OCI-M1 (cell line): ENCODE measurements around the gene TRIM46.
"Not testable (repeated sequence)": the region's sequence is repeated elsewhere in the genome, so short reads cannot be mapped to it uniquely, and the experiment has no call there.

Source experiments
- DNase-seq: peaks from one replicate; lab custom pipeline; 2025; lab: John Stamatoyannopoulos, UW

TRIM46 gene

DNA sequence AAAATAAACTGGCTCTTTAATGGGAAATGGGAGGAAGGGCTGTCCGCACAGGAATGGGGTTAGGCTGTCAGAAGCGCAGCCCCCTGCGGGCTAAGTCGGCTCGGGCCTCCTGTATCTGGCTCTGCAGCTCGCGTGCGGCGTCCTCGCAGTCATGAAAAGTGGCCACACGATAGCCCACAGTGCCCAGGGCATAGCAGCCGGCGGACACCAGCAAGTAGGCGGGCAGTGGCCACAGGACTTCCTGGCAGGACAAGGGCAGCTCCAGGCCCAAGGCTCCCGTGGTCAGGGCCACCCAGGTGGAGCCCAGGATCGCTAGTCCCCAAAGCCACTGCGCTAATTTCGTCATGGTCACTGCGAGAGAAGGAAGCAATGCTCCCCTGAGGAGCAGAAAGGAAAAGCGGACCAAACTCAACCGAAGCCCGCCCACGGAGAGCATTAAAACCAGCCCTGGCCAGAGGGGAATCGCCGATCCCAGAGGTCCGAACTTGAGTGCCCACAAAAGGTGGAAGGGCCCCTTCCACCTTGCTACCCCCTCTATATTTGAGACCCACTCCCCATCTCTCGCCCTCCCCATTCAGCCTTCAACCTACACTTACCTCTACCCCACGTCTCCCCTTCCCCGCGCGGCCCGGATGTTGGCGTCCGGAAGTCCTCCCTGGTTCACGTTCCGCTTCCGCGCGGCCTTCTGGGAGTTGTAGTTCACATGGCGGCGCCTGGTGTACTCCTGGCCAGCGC is 33.6 kb upstream of the TRIM46 start, which contains the start of gene DPM3:
DPM3 (minus strand) TSS at position 637 of the 735 bp plus-strand sequence; CDS start at position 346, 291 bp downstream.
- peak; percentile 93 for DNase-seq

DNA sequence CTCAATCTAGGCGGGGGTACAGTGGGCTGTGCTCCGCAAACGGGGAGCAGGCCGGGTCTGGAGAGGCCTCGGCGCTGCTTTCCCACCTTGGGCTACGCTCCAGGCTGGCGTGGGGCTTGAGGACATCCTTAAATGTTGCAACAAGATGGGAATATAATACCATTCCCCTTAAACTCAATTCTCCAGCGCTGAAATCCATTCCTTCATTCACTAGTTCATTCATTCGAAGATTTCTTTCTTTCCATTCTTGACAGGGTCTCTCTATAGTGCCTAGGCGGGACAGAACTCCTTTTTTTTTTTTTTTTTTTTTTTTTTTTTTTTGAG is 33.1 kb upstream of the TRIM46 start:
- DNase-seq: no peak

DNA sequence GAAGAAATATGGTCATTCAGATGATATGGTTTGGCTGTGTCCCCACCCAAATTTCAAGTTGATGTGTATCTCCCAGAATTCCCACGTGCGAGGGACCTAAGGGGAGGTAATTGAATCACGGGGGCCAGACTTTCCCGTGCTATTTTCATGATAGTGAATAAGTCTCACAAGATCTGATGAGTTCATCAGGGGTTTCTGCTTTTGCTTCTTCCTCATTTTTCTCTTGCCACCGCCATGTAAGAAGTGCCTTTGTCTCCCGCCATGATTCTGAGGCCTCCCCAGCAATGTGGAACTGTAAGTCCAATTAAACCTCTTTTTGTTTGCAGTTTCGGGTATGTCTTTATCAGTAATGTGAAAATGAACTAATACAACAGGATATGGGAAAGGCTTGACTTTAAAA is 31.9 kb upstream of the TRIM46 start:
- peak; percentile 32 for DNase-seq

DNA sequence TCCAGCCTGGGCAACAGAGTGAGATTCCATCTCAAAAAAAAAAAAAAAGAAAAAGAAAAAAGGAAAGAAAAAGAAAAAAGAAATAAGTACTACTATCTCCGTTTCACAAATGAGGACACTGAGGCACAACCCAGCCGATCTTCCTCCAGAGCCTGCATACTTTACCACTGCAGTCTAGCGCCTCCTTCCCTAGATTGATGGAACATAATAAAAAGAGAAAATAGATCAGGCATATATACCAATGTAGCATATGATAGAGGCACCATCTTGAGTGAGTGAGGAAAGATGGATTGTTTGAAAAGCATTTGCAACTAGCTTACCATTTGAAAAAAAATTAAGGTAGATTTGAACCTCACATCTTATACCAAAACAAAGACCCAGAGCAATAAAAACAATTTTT is 28.2 kb upstream of the TRIM46 start:
- DNase-seq: no peak

DNA sequence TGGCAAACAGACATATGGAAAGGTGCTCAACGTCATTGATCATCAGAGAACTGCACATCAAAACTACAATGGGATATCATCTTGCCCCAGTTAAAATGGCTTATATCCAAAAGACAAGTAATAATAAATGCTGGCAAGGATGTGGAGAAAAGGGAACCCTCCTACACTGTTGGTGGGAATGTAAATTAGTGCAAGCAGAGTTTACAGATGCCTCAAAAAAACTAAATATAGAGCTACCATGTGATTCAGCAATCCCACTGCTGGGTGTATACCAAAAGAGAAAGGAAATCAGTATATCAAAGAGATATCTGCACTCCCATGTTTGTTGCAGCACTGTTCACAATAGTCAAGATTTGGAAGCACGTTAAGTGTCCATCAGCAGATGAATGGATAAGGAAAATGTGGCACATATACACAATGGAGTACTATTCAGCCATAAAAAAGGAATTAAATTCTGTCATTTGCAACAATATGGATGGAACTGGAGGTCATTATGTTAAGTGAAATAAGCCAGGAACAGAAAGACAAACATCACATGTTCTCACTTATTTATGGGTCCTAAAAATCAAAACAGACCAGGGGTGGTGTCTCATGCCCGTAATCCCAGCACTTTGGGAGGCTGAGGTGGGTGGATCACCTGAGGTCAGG is 17.5 kb upstream of the TRIM46 start:
- DNase-seq: not testable (repeated sequence)

DNA sequence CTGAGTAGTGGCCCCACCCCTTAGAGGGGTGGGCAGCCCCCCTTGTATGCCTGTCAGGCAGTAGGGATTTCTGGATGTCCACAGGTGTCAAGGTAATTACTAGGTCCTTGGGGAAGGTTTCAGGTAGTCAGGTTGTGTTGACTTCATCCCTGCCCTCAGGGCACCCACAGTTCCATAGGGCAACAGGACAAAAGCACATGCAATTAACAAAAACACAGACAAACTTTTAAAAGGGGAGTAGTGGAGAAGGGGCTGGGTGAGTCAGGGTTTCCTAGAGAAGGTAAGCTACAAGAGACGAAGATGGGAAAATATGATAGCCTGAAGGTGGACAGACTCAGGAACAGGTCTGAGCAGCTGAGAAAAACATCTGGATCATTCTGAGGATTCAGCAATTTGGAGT is 14.7 kb upstream of the TRIM46 start:
- no peak for DNase-seq

DNA sequence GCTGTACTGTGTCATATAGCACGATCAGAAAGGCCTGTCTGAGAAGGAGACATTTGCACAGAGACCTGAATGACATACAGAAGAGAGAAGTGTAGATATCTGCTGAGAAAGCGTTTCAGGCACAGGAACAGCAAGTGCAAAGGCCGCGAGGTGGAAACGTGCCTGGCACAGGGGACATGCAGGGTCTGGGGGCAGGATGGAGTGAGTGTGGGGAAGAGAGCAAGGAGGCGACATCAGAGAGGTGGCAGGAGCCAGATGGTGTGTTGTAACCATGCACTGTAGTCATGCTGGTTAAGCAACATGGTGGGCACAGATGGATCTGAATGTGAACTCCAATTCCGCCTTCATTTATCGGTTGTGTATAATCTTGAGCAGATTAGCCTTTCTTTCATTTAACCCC is 13.5 kb upstream of the TRIM46 start:
- no peak for DNase-seq

DNA sequence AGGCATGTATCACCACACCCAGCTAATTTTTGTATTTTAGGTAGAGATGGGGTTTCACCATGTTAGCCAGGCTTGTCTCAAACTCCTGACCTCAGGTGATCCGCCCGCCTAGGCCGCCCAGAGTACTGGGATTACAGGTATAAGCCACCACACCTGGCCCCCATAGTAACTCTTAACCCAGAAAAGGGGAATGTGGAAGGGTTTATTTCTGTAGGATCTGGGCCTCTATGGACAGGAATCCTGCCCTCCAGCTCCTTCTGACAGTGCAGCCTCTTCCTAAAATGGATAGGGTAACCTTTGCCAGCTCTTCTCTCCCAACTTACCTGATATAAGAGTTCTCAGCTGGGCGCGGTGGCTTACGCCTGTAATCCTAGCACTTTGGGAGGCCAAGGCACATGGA is 11.0 kb upstream of the TRIM46 start:
- DNase-seq: not testable (repeated sequence)

DNA sequence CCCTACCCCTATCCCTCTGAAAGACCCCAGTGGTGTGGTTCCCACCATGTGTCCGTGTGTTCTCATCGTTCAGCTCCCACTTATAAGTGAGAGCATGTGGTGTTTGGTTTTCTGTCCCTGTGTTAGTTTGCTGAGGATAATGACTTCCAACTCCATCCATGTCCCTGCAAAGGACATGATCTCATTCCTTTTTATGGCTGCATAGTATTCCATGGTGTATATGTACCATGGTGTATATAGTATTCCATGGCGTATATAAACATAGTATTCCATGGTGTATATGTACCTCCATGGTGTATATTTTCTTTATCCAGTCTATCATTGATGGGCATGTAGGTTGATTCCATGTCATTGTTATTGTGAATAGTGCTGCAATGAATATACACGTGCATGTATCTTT is 9.9 kb upstream of the TRIM46 start:
- DNase-seq: not testable (repeated sequence)

DNA sequence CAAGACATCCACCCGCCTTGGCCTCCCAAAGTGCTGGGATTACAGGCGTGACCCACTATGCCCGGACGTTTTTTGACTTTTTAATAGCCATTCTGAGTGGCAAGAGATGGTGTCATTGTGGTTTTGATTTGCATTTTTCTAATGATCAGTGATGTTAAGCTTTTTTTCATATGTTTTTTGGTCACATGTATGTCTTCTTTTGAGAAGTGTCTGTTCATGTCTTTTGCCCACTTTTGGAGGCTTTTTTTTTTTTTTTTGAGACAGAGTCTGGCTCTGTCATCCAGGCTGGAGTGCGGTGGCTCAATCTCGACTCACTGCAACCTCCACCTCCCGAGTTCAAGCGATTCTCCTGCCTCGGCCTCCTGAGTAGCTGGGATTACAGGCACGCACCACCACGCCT is 9.0 kb upstream of the TRIM46 start:
- DNase-seq: not testable (repeated sequence)

DNA sequence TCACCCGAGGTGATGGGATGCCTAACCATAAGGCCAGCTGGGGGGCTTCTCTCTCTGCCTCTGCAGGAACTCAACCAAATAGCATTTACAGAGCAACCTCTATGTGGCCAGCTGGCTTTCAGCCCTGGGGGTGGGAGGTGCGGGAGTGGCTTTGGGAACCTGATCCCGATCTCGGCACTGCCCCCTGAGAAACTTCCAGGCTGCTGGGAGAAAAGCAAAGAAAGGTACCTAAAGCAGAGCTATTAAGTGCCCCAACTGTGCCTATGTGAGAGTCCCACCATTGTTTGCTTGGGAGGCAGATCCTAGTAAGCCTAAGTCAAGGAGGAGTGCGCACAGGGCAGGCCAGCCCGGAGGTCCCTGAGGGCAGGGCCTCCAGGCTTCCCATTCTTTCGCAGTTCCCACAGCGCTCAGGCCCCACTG is 7.6 kb upstream of the TRIM46 start:
- DNase-seq: no peak

DNA sequence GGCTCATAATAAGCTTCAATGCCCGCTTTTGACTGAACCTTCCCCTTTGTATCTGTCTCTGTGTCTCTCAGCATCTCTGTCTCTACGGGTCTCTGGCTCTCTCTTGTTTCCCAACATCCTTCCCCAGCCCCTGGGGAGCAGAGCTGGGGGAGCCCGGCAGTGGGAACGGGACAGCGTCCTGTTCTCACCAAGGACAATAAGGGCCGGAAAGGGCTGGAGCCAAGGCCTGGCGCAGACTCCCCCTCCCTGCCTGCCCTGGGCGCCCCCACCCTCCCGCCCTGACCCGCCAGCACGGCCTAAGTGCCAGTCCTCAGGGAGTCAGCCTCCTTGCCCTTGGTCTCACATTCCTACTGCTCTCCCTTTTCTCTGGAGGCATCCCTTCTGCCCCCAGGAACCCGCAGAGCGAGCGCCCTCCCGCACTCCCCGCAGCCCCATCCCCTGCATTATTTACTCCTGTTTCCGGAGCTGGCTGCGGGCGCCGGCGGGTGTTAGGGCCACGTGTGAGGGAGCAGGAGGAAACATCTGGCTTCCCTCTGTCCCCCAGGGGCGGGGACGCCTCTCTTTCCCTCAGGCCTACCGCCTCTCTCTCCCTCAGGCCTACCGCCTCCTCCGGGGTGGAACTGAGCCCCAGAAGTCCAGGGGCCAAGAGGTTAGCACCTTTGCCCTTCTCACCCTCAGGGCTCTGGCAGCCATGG is 7.0 kb upstream of the TRIM46 start:
- no peak for DNase-seq

DNA sequence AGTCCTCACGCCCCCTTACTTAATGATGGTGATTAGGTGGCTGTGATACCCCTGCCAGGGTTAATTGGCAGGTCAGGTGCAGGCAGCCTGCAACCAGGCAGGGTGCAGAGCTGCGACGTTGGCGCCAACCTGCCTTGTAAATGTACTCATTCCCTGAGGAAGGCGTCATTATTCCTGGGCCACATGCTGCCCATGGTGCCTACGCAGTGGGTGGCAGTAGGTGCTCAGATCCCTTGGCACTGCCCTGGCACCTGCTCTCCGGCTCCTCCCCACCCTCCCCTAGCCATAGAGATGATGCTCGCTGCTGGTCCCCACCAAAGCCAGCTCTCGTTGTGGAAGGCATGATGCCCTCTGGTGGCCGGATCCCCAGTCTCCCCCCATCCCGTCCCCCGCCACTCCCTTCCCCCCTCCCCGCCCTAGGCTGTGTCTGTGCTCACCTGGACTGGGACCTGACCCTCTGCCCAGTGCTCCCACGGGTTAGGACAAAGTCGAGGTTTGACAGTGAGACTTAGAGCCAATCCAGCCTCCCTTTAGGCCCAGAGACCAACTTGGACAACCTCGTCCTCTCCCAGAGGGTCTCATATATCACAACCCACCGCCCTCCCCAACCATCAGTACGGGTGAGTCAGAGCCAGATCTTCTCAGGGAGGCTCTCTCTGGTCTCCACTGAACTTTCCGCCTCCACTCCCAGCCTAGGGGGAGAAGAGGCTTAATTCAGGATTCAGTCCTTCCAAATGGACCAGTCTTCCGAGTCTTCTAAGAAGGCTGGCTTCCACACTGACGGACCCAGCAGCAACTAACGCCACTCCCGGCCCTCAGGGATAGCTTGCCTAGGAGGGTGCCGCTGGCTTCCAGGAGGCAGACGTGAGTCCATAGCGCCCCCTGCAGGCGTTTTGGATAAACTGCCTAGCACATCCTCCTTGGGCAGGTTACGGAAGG is 6.2 kb upstream of the TRIM46 start:
- DNase-seq: peak; percentile 95

DNA sequence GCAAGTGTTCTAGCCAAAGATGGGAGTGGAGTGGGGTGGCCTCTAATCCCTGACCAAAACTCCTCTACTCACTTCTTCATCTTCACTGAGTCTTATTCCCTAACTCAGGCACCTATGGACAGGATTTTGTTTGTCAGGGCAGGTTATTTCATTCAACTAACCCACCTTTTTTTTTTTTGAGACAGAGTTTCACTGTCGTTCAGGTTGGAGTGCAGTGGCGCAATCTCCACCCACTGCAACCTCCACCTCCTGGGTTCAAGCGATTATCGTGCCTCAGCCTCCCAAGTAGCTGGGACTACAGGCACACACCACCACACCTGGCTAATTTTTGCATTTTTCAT is 5.6 kb upstream of the TRIM46 start:
- not testable (repeated sequence) for DNase-seq

DNA sequence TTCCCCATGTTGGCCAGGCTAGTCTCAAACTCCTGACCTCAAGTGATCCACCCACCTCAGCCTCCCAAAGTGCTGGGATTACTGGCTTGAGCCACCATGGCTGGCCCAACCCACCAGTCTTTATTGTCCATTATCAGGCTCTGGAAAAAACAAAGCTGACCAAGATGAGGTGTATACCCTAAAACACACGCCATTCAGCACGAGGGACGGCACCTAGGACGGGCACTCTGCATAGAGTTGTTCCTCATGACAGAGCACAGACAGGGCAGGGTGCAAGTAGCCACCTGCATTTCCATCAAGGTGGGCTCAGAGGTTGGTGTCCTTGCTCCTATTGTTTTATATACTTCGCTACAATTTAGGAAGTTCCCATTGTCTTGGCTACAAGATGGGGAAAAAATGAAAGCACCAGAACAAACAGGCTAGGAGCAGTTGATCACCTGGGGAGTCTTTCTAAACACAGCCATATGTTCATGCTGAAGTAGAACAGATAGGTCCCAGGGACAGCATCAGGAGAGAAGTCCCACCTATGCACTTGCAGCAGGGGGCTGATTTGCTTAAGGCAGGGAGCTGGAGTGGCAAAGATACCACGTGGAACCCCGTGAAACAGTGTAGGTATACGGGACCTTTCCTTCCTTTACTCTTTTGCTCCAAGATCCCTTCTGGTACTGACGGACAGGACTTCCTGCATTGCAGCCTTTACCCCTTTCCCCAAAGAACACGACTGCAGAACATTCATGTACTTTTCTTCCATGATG is 5.0 kb upstream of the TRIM46 start:
- no peak for DNase-seq

DNA sequence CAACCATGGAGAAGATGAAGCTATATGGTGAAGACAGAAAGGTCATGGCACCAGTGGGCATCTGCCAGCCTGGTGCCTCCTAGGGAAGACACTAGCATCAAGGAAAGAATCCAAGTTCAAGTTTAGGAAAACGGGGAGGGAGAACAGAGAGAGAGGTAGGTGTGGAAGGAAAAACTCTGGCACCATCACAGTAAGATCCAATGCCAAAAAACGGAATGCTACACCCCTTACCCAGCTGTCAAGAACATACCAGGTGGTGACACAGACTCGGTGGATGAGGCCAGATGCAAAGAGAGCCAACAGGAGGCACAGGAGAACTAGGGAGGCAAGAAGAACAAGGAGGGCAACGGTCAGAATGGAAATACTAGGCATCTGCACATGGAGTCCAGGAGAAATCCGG is 4.1 kb upstream of the TRIM46 start:
- no peak for DNase-seq

DNA sequence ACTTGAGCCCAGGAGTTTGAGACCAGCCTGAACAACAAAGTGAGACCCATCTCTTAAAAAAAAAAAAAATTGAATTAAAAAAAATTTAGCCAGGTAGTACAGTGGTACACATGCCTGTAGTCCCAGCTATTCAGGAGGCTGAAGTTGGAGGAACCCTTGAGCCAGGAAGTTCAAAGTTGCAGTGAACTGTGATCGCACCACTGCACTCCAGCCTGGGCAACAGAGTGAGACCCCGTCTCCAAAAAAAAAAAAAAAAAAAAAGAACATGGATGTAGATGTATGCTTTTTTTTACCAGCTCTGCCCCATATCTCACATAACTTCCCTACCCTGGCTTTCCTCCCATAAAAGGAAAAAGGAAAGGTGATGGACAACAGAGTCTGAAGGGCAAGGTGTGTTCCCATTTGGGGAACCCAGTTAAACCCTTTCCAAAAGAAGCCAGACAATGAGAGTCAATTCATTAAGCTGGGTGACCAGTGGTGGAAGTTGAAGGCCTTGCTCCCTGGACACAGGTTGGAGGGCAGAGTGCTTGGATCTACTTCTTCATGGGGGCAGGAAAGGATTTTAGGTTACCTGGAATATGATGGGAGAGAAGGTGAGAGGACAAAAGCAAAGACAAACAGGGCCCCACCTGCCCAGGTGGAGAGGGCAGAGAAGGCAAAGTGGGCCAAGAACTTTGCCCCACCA is 3.4 kb upstream of the TRIM46 start:
- DNase-seq: no peak

DNA sequence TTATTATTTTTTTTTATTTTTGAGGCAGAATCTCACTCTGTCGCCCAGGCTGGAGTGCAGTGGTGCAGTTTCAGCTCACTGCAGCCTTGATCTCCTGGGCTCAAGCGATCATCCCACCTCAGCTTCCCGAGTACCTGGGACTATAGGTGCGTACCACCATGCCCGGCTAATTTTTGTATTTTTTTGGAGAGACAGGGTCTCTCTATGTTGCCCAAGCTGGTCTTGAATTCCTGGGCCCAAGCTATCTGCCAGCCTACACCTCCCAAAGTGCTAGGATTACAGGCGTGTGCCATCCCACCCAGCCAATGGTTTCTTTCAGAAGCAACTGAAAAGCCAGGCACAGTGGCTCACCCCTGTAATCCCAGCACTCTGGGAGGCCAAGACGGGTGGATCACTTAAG is 2.8 kb upstream of the TRIM46 start:
- no peak for DNase-seq

DNA sequence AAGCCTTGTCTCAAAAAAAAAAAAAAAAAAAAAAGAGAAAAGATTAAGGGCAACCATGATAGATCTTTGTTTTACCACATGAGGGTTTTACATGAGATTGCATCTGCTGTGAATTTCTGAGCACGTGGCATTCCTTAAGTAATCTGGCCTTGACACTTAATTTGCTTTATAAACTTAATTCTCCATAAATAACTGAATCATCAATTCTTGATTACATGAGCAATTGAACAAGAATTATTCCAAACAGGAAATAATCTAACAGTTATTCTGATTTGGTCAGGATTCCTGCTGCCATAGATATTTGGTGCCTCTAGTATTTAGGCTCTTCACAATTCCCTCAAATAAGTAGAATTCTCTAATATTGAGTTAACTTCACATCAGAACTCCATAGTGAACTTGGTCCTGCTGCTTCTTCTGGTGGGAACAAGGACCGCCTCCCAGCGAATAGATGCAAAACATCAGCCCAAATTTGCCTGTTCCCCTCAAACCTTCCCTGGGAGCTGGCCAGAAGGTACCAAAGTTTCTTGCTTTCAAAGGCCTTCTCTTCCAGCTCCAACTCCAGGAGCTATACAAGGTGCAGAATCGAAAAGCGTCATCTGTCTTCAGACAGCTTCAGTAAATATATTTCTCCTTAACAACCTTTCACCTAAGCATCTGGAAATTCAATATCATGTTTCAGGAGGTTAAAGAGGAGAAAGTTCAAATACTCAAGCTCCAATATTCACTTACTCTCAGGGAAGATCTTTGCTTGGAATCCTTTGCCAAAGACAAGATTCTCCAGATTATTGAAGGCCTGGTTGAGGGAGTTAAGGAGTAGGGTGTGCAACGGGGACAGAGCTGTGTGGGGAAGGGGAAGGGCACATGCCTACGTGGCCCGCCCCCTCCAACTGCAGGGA is 1.6 kb upstream of the TRIM46 start:
- DNase-seq: no peak
